ENCODE data around the gene METRN. TPM values are rescaled to one million over a fixed set of nuclear protein-coding genes. Genes with fewer than 3 reads are reported as not detected.

Gene METRN
- 0.09 and 0.34 TPM in 2 replicates for polyA plus RNA-seq

GRCh38 chr16:714558-715476, at the start of gene METRN:
TSS of gene METRN (plus strand) at chr16:715118. CDS start at chr16:715290, 172 bp downstream.

GRCh38 chr16:667780-668518, 47.0 kb upstream of the METRN start, which contains the start of gene RHOT2:
TSS of gene RHOT2 (plus strand) at chr16:668132. CDS start at chr16:668200, 68 bp downstream.

GRCh38 chr16:674968-675883, 39.7 kb upstream of the METRN start, which contains the start of gene RHBDL1:
TSS of gene RHBDL1 (plus strand) at chr16:675671. CDS start at chr16:675791, 120 bp downstream.

GRCh38 chr16:679814-680624, 34.9 kb upstream of the METRN start, which contains the start of gene STUB1:
TSS of gene STUB1 (plus strand) at chr16:680410. CDS start at chr16:680526, 116 bp downstream.

GRCh38 chr16:684071-684794, 30.7 kb upstream of the METRN start, which contains the start of gene JMJD8:
TSS of gene JMJD8 (minus strand) at chr16:684334. CDS start at chr16:684319, 15 bp downstream.

GRCh38 chr16:705431-706188, 9.3 kb upstream of the METRN start, which contains the start of gene FBXL16:
TSS of gene FBXL16 (minus strand) at chr16:705801. CDS start at chr16:697405, 8,396 bp downstream.

GRCh38 chr16:720990-721764, 6.3 kb downstream of the METRN start, which contains the start of gene ANTKMT:
TSS of gene ANTKMT (plus strand) at chr16:721146. CDS start at chr16:721275, 129 bp downstream.

GRCh38 chr16:726438-727290, 11.7 kb downstream of the METRN start, which contains the start of the genes CCDC78 and HAGHL:
TSS of gene CCDC78 (minus strand) at chr16:726443. CDS start at chr16:726367, 76 bp downstream.
TSS of gene HAGHL (plus strand) at chr16:727106. CDS start at chr16:727510, 404 bp downstream.

GRCh38 chr16:740764-741505, 26.0 kb downstream of the METRN start, which contains the start of gene CIAO3:
TSS of gene CIAO3 (minus strand) at chr16:740997. CDS start at chr16:740985, 12 bp downstream.

GRCh38 chr16:760545-761343, 45.8 kb downstream of the METRN start, which contains the start of gene MSLN:
TSS of gene MSLN (plus strand) at chr16:760734. CDS start at chr16:762681, 1,947 bp downstream.

Other genes with a start within 250 kb of the METRN start
- gene CAPN15, start 187.4 kb upstream of the METRN start, polyA plus RNA-seq: 0.31 and 0.76 TPM in 2 replicates
- gene PRR35, start 154.7 kb upstream of the METRN start, polyA plus RNA-seq: not detected in 2 replicates
- not detected in 2 replicates for gene NHLRC4, start 148.1 kb upstream of the METRN start, polyA plus RNA-seq
- 0.84 and 1.6 TPM in 2 replicates for gene PIGQ, start 145.2 kb upstream of the METRN start, polyA plus RNA-seq
- gene RAB40C, start 125.1 kb upstream of the METRN start, polyA plus RNA-seq: 0.60 and 4.0 TPM in 2 replicates
- gene WFIKKN1, start 84.1 kb upstream of the METRN start, polyA plus RNA-seq: 0.16 and 0.27 TPM in 2 replicates
- gene METTL26, start 78.8 kb upstream of the METRN start, polyA plus RNA-seq: 32.5 and 32.9 TPM in 2 replicates
- 3.1 and 7.9 TPM in 2 replicates for gene MCRIP2, start 73.3 kb upstream of the METRN start, polyA plus RNA-seq
- gene WDR90, start 65.8 kb upstream of the METRN start, polyA plus RNA-seq: 1.5 and 2.0 TPM in 2 replicates
- gene RHOT2, start 47.0 kb upstream of the METRN start, polyA plus RNA-seq: 7.1 and 8.1 TPM in 2 replicates
- 0.89 and 2.3 TPM in 2 replicates for gene RHBDL1, start 39.4 kb upstream of the METRN start, polyA plus RNA-seq
- gene STUB1, start 34.7 kb upstream of the METRN start, polyA plus RNA-seq: 61.7 and 72.9 TPM in 2 replicates
- gene JMJD8, start 30.8 kb upstream of the METRN start, polyA plus RNA-seq: 7.3 and 7.9 TPM in 2 replicates
- gene WDR24, start 24.7 kb upstream of the METRN start, polyA plus RNA-seq: 0.24 and 0.59 TPM in 2 replicates
- 8.0 and 22.9 TPM in 2 replicates for gene FBXL16, start 9.3 kb upstream of the METRN start, polyA plus RNA-seq
- gene ANTKMT, start 6.0 kb downstream of the METRN start, polyA plus RNA-seq: 8.9 and 12.8 TPM in 2 replicates
- gene CCDC78, start 11.3 kb downstream of the METRN start, polyA plus RNA-seq: not detected in 2 replicates
- gene HAGHL, start 12.0 kb downstream of the METRN start, polyA plus RNA-seq: 0.38 and 3.0 TPM in 2 replicates
- 1.2 and 3.4 TPM in 2 replicates for gene CIAO3, start 25.9 kb downstream of the METRN start, polyA plus RNA-seq
- not detected in 2 replicates for gene MSLN, start 45.6 kb downstream of the METRN start, polyA plus RNA-seq
- 2.8 and 5.1 TPM in 2 replicates for gene RPUSD1, start 73.3 kb downstream of the METRN start, polyA plus RNA-seq
- 0.39 and 1.4 TPM in 2 replicates for gene CHTF18, start 73.5 kb downstream of the METRN start, polyA plus RNA-seq
- gene GNG13, start 85.6 kb downstream of the METRN start, polyA plus RNA-seq: 2,278 and 2,470 TPM in 2 replicates

Data from Purkinje cell (primary cell).